ENCODE data around the gene CASKIN1. TPM values are rescaled to one million over a fixed set of nuclear protein-coding genes. Genes with fewer than 3 reads are reported as not detected.

CASKIN1 gene
- total RNA-seq, 6 donors from 2014 or later: 0.06 to 1.0 (median 0.15) TPM; not detected in 3

DNA sequence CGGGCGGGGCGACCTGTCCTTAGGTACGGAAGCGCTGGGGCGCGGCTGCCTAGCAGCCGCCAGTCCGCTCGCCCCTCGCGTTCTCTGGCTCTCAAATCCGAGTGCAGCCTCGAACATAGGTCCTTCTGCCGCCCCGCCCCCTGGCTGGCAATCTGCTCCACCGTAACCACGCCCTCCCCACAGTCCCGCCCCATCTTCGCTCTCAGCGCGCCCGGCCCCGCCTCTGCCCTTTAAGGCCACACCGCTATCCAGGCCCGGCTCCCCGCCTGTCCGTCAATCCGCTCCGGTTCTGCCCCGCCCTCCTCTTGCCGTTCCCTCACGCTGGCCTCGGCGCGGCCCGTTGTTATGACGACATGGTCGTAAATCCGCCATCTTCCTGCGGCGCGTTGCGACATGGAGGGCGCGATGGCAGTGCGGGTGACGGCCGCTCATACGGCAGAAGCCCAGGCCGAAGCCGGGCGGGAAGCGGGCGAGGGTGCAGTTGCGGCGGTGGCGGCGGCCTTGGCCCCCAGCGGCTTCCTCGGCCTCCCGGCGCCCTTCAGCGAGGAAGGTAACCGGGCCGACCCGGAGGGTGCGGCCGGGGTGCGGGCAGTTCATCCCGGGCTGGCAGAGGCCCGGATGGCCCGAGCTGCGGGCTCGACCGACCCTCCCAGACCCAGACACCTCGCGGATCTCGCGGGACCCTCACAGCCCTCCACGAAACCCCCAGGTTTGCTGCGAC lies 27.0 kb upstream of the CASKIN1 start, which contains the start of gene E4F1:
TSS of gene E4F1 (plus strand) at position 371 of the 721 bp plus-strand sequence. CDS start at position 394, 23 bp downstream.
- ATAC-seq (ENCODE audit: low FRiP score in 2 of 2) (peak; percentile 100), DNase-seq (peak; percentile 99 to 100)
- 0 to 1% methylated on average over 6 to 33 of the region's 82 CpGs for WGBS, 2 donors
- TF ChIP-seq POLR2AphosphoS5 (IDR thresholded peaks at IDR 0.05): peak; percentile 98
- TF ChIP-seq POLR2A (IDR thresholded peaks at IDR 0.05): peak in 3 of 4 donors; percentile 73 to 96 (median 76)
- peak in 1 of 4 donors; percentile 70 for TF ChIP-seq EP300 (IDR thresholded peaks at IDR 0.05)
- TF ChIP-seq, protein P1, sequence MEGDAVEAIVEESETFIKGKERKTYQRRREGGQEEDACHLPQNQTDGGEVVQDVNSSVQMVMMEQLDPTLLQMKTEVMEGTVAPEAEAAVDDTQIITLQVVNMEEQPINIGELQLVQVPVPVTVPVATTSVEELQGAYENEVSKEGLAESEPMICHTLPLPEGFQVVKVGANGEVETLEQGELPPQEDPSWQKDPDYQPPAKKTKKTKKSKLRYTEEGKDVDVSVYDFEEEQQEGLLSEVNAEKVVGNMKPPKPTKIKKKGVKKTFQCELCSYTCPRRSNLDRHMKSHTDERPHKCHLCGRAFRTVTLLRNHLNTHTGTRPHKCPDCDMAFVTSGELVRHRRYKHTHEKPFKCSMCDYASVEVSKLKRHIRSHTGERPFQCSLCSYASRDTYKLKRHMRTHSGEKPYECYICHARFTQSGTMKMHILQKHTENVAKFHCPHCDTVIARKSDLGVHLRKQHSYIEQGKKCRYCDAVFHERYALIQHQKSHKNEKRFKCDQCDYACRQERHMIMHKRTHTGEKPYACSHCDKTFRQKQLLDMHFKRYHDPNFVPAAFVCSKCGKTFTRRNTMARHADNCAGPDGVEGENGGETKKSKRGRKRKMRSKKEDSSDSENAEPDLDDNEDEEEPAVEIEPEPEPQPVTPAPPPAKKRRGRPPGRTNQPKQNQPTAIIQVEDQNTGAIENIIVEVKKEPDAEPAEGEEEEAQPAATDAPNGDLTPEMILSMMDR (IDR thresholded peaks at IDR 0.05): peak in 3 of 6 experiments; percentile 3 to 39 (median 32)
- Histone ChIP-seq H3K4me1 (peaks cover 18 to 38% (median 21%) of the 10 kb centered on the region in 4 donors), H3K4me3 (peak within 1 kb of the TSS; percentile 33 to 100 (median 80)), H3K9me3 (no peaks in the 10 kb centered on the region), H3K27ac (peak within 1 kb of the TSS; percentile 75 to 96 (median 90)), H3K27me3 (no peaks in the 10 kb centered on the region), H3K36me3 (peaks cover 0 to 12% (median 3%) of the 10 kb centered on the region in 4 donors)

DNA sequence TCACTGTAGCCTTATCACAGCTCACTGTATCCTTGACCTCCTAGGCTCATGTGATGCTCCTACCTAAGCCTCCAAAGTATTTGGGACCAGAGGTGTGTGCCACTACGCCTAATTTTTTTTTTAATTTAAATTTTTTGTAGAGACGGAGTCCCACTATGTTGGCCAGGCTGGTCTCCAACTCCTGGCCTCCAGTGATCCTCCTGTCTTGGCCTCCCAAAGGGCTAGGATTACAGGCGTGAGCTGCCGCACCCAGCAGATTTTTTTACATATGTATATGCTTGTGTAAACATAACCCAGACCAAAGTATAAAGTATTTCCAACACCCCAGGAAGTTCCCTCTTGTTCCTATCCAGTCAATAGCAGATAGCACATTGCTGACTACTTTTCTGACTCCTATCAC lies 19.9 kb upstream of the CASKIN1 start:
- WGBS, 2 donors: 95 to 100% methylated on average over 4 of the region's 4 CpGs
- TF ChIP-seq POLR2AphosphoS5 (IDR thresholded peaks at IDR 0.05) (no peak), EP300 (IDR thresholded peaks at IDR 0.05) (no peak), POLR2A (IDR thresholded peaks at IDR 0.05) (no peak)
- TF ChIP-seq, protein P1 (IDR thresholded peaks at IDR 0.05): no peak
- Histone ChIP-seq H3K27ac (no peak overlapping the region), H3K27me3 (no peaks in the 10 kb centered on the region), H3K36me3 (peaks cover 0 to 8% (median 0%) of the 10 kb centered on the region in 4 donors), H3K4me1 (peaks cover 31 to 37% (median 34%) of the 10 kb centered on the region in 4 donors), H3K9me3 (no peaks in the 10 kb centered on the region), H3K4me3 (no peak overlapping the region)
- ATAC-seq (ENCODE audit: low FRiP score in 2 of 2): no peak
- DNase-seq: no peak

DNA sequence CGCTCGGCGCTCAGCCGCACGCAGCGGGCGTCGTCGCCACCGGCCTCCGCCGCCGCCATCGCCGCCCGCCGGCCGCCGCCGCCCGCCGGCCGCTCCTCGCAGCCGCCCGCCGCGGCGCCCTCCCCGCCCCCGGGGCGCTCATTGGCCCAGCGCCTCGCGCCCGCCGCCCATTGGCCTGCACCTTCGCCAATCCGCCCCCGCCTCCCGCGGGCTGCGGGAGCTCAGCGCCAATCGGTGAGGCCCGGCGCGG lies 18.2 kb upstream of the CASKIN1 start, which contains the start of gene PGP:
TSS of gene PGP (minus strand) at position 122 of the 250 bp plus-strand sequence. CDS start at position 59, 63 bp downstream.
- Histone ChIP-seq H3K36me3 (peaks cover 0 to 13% (median 2%) of the 10 kb centered on the region in 4 donors), H3K4me1 (peaks cover 31 to 37% (median 34%) of the 10 kb centered on the region in 4 donors), H3K9me3 (no peaks in the 10 kb centered on the region), H3K27ac (peak within 1 kb of the TSS; percentile 87 to 93 (median 90)), H3K27me3 (no peaks in the 10 kb centered on the region), H3K4me3 (peak within 1 kb of the TSS; percentile 92 to 97 (median 96))
- TF ChIP-seq, protein P1 (IDR thresholded peaks at IDR 0.05): peak in 2 of 6 experiments; percentile 22 to 47
- no peak for TF ChIP-seq POLR2A (IDR thresholded peaks at IDR 0.05)
- DNase-seq (no peak), ATAC-seq (ENCODE audit: low FRiP score in 2 of 2) (peak; percentile 95 to 96)
- 0% methylated on average over 19 of the region's 48 CpGs; no CpG with 5 or more reads in 1 of the 2 donors for WGBS, 2 donors

DNA sequence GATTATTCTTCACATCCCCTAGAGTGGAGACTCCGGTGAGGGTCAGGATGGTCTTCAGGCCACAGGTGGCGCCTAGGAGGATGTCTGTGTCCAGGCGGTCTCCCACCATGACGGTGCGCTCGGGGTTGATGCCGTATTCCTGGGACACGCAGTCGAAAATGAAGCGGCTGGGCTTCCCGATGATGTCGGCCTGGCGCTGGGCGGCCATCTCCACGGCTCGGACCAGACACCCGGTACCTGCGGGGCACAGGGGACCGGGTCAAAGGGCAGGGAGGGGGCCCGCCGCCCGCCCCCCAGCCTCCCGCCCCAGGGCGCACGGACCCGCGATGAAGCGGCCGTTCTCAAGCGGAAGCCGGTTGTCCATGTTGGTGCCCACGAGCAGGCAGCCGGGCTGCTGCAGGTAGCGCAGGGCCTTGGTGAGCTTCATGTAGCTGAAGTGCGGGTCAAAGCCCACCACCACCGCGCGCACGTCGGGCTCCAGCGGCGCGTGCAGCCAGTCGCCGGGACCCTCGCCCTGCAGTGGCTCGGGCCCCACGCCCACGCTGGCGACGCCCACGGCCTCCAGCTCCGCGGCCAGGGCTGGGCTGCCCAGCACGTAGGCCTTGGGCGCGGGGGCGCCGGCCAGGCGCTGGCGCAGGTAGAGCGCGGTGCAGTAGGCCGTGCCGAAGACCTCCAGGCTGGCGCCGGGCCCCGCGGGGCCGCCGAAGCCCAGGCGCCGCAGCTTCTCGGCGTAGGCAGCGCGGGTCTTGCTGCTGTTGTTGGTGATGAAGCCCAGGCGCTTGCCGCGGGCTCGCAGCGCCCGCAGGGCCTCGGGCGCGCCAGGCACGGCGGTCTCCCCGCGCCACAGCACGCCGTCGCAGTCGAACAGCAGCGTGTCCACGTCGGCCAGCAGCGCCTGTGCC lies 17.7 kb upstream of the CASKIN1 start:
- ATAC-seq (ENCODE audit: low FRiP score in 2 of 2): no peak
- peaks cover 0 to 19% (median 8%) of the 10 kb centered on the region in 4 donors for H3K36me3 ChIP-seq
- no peaks in the 10 kb centered on the region for H3K27me3 ChIP-seq
- H3K27ac ChIP-seq: peak overlapping the region; percentile 76 to 88 (median 87)
- peaks cover 31 to 37% (median 34%) of the 10 kb centered on the region in 4 donors for H3K4me1 ChIP-seq
- no peaks in the 10 kb centered on the region for H3K9me3 ChIP-seq
- H3K4me3 ChIP-seq: peak overlapping the region; percentile 92 to 97 (median 96)
- 4 to 7% methylated on average over 8 to 9 of the region's 98 CpGs for WGBS, 2 donors
- TF ChIP-seq, protein P1 (IDR thresholded peaks at IDR 0.05): peak in 1 of 6 experiments; percentile 42
- TF ChIP-seq POLR2AphosphoS5 (IDR thresholded peaks at IDR 0.05) (no peak), POLR2A (IDR thresholded peaks at IDR 0.05) (no peak), EP300 (IDR thresholded peaks at IDR 0.05) (no peak)
- DNase-seq: peak in 1 of 2 donors; percentile 90
